HL-60 (cell line): Measurements from ENCODE around the gene IL31RA.

Experiments used
- CTCF ChIP-seq: IDR thresholded peaks from one replicate; pipeline ENCODE4 v1.5.1; 2011; ENCODE audit warnings: low read length, control low read depth, inconsistent platforms; ENCODE audit not compliant: insufficient read depth
- GABPA ChIP-seq: IDR thresholded peaks from 2 replicates; pipeline ENCODE4 v1.6.1; 2012; ENCODE audit warnings: low read depth
- POLR2AphosphoS5 ChIP-seq: IDR thresholded peaks from 2 replicates; pipeline ENCODE4 v1.6.1; 2012; ENCODE audit warnings: low read depth
- TF ChIP-seq, protein P1 (sequence below): IDR thresholded peaks from 2 replicates; pipeline ENCODE4 v1.6.1; 2012; ENCODE audit warnings: low read depth; ENCODE audit not compliant: insufficient replicate concordance

DNA sequence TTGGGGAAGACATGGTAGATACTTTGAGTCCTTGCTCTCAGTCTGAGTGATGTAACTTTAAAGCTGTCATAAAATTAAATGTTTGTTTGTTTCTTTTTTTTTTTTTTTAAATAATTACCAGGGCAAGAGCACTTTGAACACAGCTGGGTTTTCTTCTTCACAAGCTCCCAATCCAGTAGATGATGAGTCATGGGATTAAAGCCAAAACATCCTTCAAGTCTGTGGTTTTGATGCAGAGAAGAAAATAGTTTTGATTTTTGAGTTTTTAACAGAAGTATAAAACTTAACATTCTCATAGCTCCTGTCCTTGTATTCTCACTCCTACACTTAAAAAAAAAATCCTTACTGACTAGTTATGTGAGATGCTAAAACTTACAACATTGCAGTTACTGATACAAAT is 34.8 kb upstream of the IL31RA start:
- TF ChIP-seq CTCF (no peak), POLR2AphosphoS5 (no peak), GABPA (no peak)
- TF ChIP-seq, protein P1, sequence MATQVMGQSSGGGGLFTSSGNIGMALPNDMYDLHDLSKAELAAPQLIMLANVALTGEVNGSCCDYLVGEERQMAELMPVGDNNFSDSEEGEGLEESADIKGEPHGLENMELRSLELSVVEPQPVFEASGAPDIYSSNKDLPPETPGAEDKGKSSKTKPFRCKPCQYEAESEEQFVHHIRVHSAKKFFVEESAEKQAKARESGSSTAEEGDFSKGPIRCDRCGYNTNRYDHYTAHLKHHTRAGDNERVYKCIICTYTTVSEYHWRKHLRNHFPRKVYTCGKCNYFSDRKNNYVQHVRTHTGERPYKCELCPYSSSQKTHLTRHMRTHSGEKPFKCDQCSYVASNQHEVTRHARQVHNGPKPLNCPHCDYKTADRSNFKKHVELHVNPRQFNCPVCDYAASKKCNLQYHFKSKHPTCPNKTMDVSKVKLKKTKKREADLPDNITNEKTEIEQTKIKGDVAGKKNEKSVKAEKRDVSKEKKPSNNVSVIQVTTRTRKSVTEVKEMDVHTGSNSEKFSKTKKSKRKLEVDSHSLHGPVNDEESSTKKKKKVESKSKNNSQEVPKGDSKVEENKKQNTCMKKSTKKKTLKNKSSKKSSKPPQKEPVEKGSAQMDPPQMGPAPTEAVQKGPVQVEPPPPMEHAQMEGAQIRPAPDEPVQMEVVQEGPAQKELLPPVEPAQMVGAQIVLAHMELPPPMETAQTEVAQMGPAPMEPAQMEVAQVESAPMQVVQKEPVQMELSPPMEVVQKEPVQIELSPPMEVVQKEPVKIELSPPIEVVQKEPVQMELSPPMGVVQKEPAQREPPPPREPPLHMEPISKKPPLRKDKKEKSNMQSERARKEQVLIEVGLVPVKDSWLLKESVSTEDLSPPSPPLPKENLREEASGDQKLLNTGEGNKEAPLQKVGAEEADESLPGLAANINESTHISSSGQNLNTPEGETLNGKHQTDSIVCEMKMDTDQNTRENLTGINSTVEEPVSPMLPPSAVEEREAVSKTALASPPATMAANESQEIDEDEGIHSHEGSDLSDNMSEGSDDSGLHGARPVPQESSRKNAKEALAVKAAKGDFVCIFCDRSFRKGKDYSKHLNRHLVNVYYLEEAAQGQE, result no peak
